ENCODE results near the gene TMEM26.

The TMEM26 gene

DNA sequence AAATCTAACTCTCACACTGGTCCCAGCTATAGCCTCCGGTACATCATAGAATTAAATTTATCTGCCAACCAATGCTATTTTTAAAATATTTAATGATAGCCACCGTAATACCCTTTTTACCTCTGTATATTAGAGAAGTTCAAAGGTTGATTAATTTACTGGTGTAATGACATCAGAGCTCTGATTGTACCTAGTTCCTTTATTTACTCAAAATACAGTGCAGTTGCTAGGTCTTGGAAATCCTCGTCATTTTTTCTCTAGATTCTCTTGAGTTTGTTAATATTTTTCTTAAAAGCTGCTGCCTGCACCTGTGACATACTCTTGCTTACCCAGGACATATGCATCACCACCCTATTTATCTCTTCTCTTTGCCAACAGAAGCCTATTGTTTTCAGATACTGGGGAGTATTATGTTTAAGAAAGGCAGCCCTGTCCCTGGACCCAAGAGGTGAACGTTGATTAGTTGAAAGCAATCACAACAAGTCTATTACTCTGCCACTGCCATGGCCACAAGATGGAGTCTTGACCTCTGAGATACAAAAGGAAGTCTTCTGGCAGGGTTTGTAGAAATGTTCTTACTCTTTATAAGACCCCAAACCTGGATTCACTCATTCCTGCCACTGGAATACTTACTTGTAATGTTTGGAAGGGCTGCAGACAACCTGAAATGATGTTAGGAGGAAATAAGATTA, 25.6 kb upstream of the TMEM26 start:
- DNase-seq (ENCODE audit: insufficient read length, low spot score) (no peak), FAIRE-seq (no peak)
- no peak for TF ChIP-seq POLR2AphosphoS5 (IDR thresholded peaks at IDR 0.05; ENCODE audit: low read depth, low read length)
- TF ChIP-seq POLR2A (IDR thresholded peaks at IDR 0.05; ENCODE audit: low read depth, low read length) = no peak
- no peak for TF ChIP-seq SPI1 (IDR thresholded peaks at IDR 0.05; ENCODE audit: low read depth, low read length)
- TF ChIP-seq PAX5 (IDR thresholded peaks at IDR 0.05; ENCODE audit: insufficient read depth, low read length, severe bottlenecking) = no peak
- no peak for TF ChIP-seq POU2F2 (IDR thresholded peaks at IDR 0.05; ENCODE audit: low read depth, low read length)
- TF ChIP-seq TAF1 (IDR thresholded peaks at IDR 0.05; ENCODE audit: low read depth, low read length) = no peak

DNA sequence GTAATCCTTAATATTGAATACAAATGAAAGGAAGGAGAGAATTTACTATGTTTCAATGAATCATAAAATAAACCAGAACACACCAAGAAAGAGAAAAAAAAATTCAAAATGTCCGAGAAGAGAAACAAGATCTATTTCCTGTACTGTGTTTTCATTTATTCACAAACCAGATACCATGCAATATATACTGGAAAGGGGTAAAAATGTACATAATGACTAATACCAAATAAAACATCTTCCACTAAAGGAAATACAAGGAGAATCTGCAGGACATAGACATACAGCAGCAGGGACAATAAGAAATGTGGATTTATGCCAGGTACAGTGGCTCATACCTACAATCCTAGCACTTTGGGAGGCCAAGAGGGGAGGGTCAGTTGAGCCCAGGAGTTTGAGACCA, 24.3 kb upstream of the TMEM26 start:
- no peak for TF ChIP-seq SPI1 (IDR thresholded peaks at IDR 0.05; ENCODE audit: low read depth, low read length)
- no peak for TF ChIP-seq PAX5 (IDR thresholded peaks at IDR 0.05; ENCODE audit: insufficient read depth, low read length, severe bottlenecking)
- no peak for TF ChIP-seq POLR2AphosphoS5 (IDR thresholded peaks at IDR 0.05; ENCODE audit: low read depth, low read length)
- TF ChIP-seq POLR2A (IDR thresholded peaks at IDR 0.05; ENCODE audit: low read depth, low read length) = no peak
- no peak for TF ChIP-seq POU2F2 (IDR thresholded peaks at IDR 0.05; ENCODE audit: low read depth, low read length)
- no peak for TF ChIP-seq TAF1 (IDR thresholded peaks at IDR 0.05; ENCODE audit: low read depth, low read length)
- DNase-seq (ENCODE audit: insufficient read length, low spot score) = no peak
- FAIRE-seq = no peak

DNA sequence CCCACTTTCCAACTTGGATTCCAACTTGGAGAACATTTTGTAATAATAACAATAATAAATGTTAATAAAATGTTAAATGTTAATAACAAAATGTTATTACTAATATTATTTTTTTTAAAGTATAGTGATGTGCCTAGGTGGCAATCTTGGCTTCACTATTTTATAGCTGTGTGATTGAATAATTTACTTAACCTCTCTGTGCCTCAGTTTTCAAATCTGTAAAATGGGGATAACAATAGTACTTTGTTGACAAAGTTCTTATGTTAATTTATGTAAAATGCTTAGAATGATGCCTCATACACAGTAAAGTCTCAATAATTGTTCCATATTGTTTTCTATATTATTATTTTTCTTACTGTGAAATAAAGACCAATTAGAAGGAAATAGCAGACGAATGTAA, 23.3 kb upstream of the TMEM26 start:
- FAIRE-seq (no peak), DNase-seq (ENCODE audit: insufficient read length, low spot score) (no peak)
- TF ChIP-seq POLR2AphosphoS5 (IDR thresholded peaks at IDR 0.05; ENCODE audit: low read depth, low read length) = no peak
- TF ChIP-seq POU2F2 (IDR thresholded peaks at IDR 0.05; ENCODE audit: low read depth, low read length) = no peak

DNA sequence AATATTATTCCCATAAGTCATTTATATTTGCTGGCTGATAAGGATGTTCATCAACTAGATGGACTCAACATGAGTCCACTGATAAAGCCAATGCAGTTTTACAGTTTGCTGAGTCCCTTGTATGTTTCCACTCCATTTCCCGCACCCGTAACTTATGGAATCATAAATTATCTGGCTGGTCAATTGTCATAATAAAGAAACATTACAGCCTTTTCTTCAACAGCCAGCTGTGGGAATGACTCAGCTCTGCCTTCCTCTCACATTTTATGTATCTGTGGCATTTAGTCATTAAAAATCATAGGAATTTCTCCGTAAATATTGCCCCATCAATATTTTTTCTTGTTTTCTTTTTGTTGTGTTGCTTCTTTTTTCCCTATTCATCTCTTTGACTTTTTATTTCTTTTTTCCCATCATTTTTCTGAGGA, 22.3 kb upstream of the TMEM26 start:
- FAIRE-seq (no peak), DNase-seq (ENCODE audit: insufficient read length, low spot score) (no peak)
- TF ChIP-seq POLR2AphosphoS5 (IDR thresholded peaks at IDR 0.05; ENCODE audit: low read depth, low read length) = no peak
- TF ChIP-seq POU2F2 (IDR thresholded peaks at IDR 0.05; ENCODE audit: low read depth, low read length) = no peak
- no peak for TF ChIP-seq PAX5 (IDR thresholded peaks at IDR 0.05; ENCODE audit: insufficient read depth, low read length, severe bottlenecking)
- no peak for TF ChIP-seq POLR2A (IDR thresholded peaks at IDR 0.05; ENCODE audit: low read depth, low read length)
- TF ChIP-seq TAF1 (IDR thresholded peaks at IDR 0.05; ENCODE audit: low read depth, low read length) = no peak
- no peak for TF ChIP-seq SPI1 (IDR thresholded peaks at IDR 0.05; ENCODE audit: low read depth, low read length)

DNA sequence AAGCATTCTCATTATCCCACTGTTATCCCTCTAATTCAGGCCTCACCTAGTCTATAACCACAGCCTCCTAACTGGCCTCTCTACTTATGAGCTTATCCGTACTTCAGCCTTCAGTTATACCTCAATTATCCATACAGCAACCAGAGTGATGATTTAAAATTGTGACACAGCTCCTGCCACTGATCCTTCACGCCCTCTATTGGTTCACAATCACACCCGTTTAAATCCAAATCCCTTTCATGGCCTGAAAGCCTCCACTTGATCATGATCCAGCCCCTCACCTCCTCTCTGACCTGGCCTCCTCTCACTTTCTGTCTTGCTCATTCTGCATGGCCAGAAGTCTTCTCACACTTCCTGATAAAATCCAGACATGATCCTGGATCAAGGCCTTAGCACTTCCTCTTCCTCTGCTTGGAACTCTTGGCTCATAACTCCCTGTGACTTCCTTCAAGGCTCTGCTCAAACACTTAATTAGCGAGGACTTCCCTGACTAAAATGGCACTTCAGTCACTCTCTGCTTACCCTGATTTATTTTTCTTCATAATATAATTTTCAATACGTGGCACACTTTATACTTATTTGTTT, 19.0 kb upstream of the TMEM26 start:
- FAIRE-seq (no peak), DNase-seq (ENCODE audit: insufficient read length, low spot score) (no peak)
- TF ChIP-seq TAF1 (IDR thresholded peaks at IDR 0.05; ENCODE audit: low read depth, low read length) = no peak

DNA sequence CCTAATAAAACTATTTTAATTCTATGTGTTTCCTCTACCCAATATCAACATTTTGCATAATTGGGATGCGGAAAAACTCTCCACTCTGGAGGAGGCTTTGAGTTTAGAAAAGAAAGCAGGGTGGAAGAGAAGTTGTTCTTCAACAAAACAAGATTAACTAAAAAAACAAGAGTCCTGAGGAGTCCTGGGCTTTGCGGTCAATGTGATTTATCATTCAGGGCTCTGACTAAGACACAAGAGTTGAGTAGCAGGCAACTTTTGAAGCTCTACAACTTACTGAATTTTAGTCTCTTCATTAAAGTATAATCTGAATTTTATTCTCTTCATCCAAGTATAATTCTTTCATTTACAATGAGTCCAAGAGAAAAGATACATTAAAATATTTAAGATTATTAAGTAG, 18.3 kb upstream of the TMEM26 start:
- TF ChIP-seq POLR2AphosphoS5 (IDR thresholded peaks at IDR 0.05; ENCODE audit: low read depth, low read length) (no peak), PAX5 (IDR thresholded peaks at IDR 0.05; ENCODE audit: insufficient read depth, low read length, severe bottlenecking) (no peak), TAF1 (IDR thresholded peaks at IDR 0.05; ENCODE audit: low read depth, low read length) (no peak), POU2F2 (IDR thresholded peaks at IDR 0.05; ENCODE audit: low read depth, low read length) (no peak), POLR2A (IDR thresholded peaks at IDR 0.05; ENCODE audit: low read depth, low read length) (no peak), SPI1 (IDR thresholded peaks at IDR 0.05; ENCODE audit: low read depth, low read length) (no peak)
- DNase-seq (ENCODE audit: insufficient read length, low spot score) = no peak
- FAIRE-seq = no peak

DNA sequence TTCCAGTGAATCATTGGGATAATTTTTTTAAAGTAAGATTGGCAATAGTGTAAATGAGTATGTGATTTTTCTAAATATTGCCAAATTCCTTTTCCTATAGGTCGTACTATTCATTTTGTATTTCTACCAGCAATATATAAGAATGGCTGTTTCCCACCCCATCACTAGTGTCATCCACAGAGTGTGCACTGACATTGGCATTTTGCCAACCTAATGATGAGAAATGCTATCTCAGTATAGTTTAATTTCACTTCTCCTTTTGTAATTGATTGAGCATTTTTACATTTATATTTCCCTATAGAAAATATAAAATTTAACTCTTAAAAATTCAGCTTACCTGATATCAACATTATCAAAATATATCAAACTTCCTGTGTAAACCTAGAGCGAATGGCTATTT, 17.6 kb upstream of the TMEM26 start:
- DNase-seq (ENCODE audit: insufficient read length, low spot score) = no peak
- no peak for TF ChIP-seq SPI1 (IDR thresholded peaks at IDR 0.05; ENCODE audit: low read depth, low read length)
- TF ChIP-seq PAX5 (IDR thresholded peaks at IDR 0.05; ENCODE audit: insufficient read depth, low read length, severe bottlenecking) = no peak
- TF ChIP-seq TAF1 (IDR thresholded peaks at IDR 0.05; ENCODE audit: low read depth, low read length) = no peak
- no peak for TF ChIP-seq POLR2A (IDR thresholded peaks at IDR 0.05; ENCODE audit: low read depth, low read length)
- no peak for FAIRE-seq

DNA sequence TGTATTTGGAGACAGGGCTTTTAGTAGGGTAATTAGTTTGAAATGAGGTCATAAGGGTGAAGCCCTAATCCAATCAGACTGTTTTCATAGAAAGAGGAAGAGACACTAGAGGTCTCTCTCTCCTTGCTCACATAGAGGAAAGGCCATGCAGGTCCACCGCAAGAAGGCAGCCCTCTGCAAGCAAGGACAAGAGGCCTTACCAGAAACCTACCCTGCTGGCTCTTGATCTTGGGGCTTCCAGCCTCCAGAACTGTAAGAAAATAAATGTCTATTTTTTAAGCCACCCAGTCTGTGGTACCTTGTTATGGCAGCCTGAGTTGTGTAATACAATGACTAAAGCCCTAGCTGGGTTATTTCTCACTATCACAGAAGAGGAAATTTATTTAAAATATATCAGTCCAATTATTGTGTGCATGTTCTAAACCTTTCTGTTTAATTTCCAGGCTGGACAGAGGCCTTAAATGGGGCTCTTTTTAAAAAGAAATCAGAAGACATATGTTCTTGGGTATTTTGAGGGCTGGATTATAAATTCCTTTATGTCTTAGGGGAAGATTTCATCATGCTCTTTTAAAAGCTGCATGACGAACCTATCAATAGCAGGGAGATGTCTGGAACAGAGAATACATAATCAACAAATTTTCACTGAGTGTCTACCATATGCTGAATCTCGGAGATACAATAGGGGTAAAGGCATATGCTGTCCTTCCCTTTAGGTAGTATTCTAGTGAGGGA, 12.9 kb upstream of the TMEM26 start:
- TF ChIP-seq SPI1 (IDR thresholded peaks at IDR 0.05; ENCODE audit: low read depth, low read length) = no peak
- no peak for TF ChIP-seq TAF1 (IDR thresholded peaks at IDR 0.05; ENCODE audit: low read depth, low read length)
- no peak for TF ChIP-seq POLR2A (IDR thresholded peaks at IDR 0.05; ENCODE audit: low read depth, low read length)
- TF ChIP-seq PAX5 (IDR thresholded peaks at IDR 0.05; ENCODE audit: insufficient read depth, low read length, severe bottlenecking) = no peak
- no peak for TF ChIP-seq POLR2AphosphoS5 (IDR thresholded peaks at IDR 0.05; ENCODE audit: low read depth, low read length)
- no peak for TF ChIP-seq POU2F2 (IDR thresholded peaks at IDR 0.05; ENCODE audit: low read depth, low read length)
- DNase-seq (ENCODE audit: insufficient read length, low spot score) (no peak), FAIRE-seq (no peak)

DNA sequence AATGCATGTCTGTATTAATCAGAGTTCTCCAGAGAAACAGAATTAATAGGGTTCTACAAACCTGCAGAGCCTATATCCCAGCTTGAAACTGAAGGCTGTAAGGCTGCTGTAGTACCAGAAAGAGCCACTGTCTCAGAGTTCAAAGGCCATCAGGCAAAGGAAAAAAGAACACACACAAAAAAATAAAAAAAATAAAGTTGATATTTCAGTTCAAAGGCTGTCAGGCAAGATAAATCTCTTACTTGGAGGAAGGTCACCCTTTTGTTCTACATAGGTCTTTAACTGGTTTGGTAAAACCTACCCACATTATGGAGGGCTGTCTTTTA, 12.0 kb upstream of the TMEM26 start:
- TF ChIP-seq POLR2AphosphoS5 (IDR thresholded peaks at IDR 0.05; ENCODE audit: low read depth, low read length) = no peak
- TF ChIP-seq PAX5 (IDR thresholded peaks at IDR 0.05; ENCODE audit: insufficient read depth, low read length, severe bottlenecking) = no peak
- no peak for TF ChIP-seq POLR2A (IDR thresholded peaks at IDR 0.05; ENCODE audit: low read depth, low read length)
- no peak for TF ChIP-seq TAF1 (IDR thresholded peaks at IDR 0.05; ENCODE audit: low read depth, low read length)
- no peak for TF ChIP-seq POU2F2 (IDR thresholded peaks at IDR 0.05; ENCODE audit: low read depth, low read length)
- DNase-seq (ENCODE audit: insufficient read length, low spot score) (no peak), FAIRE-seq (no peak)

Data from GM12891 (cell line).